IPS-20b (cell line): Measurements from ENCODE around the gene ACSS1.

ENCODE experiments used
- H3K27ac ChIP-seq: one replicate; pipeline ENCODE4 v1.5.1; 2013; ENCODE audit warnings: low read length
- H3K27me3 ChIP-seq: 2 replicates; pipeline ENCODE4 v1.6.1; 2013; ENCODE audit warnings: mild to moderate bottlenecking, low read length, inconsistent platforms; ENCODE audit not compliant: insufficient read depth
- H3K36me3 ChIP-seq: 2 replicates; pipeline ENCODE4 v1.6.1; 2013; ENCODE audit warnings: low read depth, mild to moderate bottlenecking, inconsistent platforms, low read length, moderate library complexity; ENCODE audit not compliant: insufficient read depth
- H3K4me1 ChIP-seq: 2 replicates; pipeline ENCODE4 v1.6.1; 2013; ENCODE audit warnings: mild to moderate bottlenecking, control low read depth, inconsistent platforms, low read length, moderate library complexity; ENCODE audit not compliant: insufficient read depth
- H3K4me3 ChIP-seq: 2 replicates; pipeline ENCODE4 v1.5.1; 2013; ENCODE audit warnings: mild to moderate bottlenecking, low read length, inconsistent platforms
- H3K9ac ChIP-seq: 2 replicates; pipeline ENCODE4 v1.6.1; 2013; ENCODE audit warnings: low read depth, mild to moderate bottlenecking, inconsistent platforms, low read length, moderate library complexity
- H3K9me3 ChIP-seq: 2 replicates; pipeline ENCODE4 v1.6.1; 2013; ENCODE audit warnings: mild to moderate bottlenecking, low read depth, low read length, inconsistent platforms; ENCODE audit not compliant: insufficient read depth

ACSS1 gene

DNA sequence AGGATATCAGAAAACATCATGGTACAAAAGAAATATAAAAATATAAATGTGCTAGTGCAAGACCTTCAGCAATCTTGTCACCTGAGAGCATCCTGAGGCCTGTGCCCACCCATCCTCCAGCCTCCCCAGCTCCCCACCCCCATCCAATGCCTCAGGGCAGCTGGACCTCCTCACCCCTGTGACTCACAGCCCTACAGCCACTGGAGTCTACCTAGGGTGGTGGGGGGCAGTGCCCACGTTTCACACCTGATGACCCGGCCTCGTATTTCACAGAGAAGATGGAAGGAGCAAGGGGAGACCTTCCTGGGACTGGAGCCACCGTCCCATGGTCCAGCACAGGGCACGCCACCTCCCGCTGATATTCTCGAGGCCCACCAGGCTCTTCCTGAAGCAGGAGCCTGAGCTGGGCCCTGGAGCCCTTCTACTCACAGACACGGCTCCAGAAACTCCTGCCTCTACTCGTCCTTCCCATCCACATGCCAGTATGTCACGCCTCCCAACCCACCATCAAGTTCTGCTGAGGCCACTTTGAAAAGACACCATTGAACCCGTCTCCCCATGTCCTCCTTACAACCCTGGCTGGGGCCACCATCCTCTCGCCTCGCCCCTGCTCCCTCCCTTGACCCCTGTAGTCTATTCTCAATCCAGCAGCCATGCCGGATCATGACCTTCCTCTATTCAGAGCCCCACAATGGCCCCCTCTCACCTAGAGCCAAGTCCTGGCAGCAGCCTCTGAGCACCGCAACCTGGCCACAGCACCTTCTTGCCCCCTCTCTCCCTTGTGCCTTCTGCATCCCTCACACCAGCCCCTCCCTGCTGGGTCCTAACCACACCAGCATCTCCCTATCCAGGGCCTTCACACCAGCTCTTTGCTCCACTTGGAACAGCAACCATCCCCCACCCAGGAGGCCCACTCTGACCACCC is 78.6 kb downstream of the ACSS1 start:
- H3K9me3 ChIP-seq = peaks cover 17% of the 10 kb centered on the region; the same call in 1 of the 2 replicates
- H3K4me1 ChIP-seq = no peaks in the 10 kb centered on the region
- H3K27me3 ChIP-seq = no peaks in the 10 kb centered on the region
- H3K4me3 ChIP-seq = no peak overlapping the region
- peaks cover 58% of the 10 kb centered on the region for H3K36me3 ChIP-seq
- no peak overlapping the region for H3K9ac ChIP-seq
- H3K27ac ChIP-seq = no peak overlapping the region

DNA sequence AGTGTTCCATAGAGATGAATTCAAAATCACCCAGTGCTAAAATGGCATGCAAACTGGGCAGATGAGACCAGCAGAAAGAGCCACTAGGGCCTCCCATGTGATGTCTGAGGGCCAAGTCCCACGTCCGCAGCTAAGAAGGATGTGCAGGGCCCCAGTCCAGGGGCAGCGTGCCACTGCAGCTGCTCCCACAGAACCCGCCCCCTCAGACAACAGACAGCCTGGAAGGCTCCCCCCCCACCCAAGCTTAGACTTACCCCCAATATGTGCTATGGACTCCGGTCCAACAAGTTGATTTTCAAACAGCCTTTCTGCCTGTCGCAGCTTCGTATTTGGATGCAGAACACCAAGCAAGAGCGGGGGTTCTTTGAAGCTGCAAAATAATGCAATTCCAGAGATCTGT is 79.4 kb downstream of the ACSS1 start:
- Histone ChIP-seq H3K9me3 (peaks cover 17% of the 10 kb centered on the region; the same call in 1 of the 2 replicates), H3K9ac (no peak overlapping the region), H3K4me3 (no peak overlapping the region), H3K27me3 (no peaks in the 10 kb centered on the region), H3K4me1 (no peaks in the 10 kb centered on the region), H3K36me3 (peaks cover 59% of the 10 kb centered on the region), H3K27ac (no peak overlapping the region)

- Histone ChIP-seq H3K27me3 (no peaks in the 10 kb centered on the region), H3K9me3 (peaks cover 17% of the 10 kb centered on the region; the same call in 1 of the 2 replicates), H3K4me1 (no peaks in the 10 kb centered on the region), H3K27ac (no peak overlapping the region), H3K36me3 (peaks cover 60% of the 10 kb centered on the region), H3K4me3 (no peak overlapping the region), H3K9ac (no peak overlapping the region)
Measured at GRCh38 chr20:24977797-24978196, 80.1 kb downstream of the ACSS1 start.

GRCh38 chr20:24977336-24977735 is 80.6 kb downstream of the ACSS1 start:
- Histone ChIP-seq H3K27ac (no peak overlapping the region), H3K9ac (no peak overlapping the region), H3K4me1 (no peaks in the 10 kb centered on the region), H3K36me3 (peaks cover 63% of the 10 kb centered on the region), H3K9me3 (peaks cover 17% of the 10 kb centered on the region; the same call in 1 of the 2 replicates), H3K4me3 (no peak overlapping the region), H3K27me3 (no peaks in the 10 kb centered on the region)

GRCh38 chr20:24972341-24972740 is 85.6 kb downstream of the ACSS1 start:
- Histone ChIP-seq H3K4me3 (no peak overlapping the region), H3K9ac (no peak overlapping the region), H3K4me1 (no peaks in the 10 kb centered on the region), H3K27ac (no peak overlapping the region), H3K27me3 (no peaks in the 10 kb centered on the region), H3K36me3 (peaks cover 65% of the 10 kb centered on the region), H3K9me3 (peaks cover 12% of the 10 kb centered on the region; the same call in 1 of the 2 replicates)

- Histone ChIP-seq H3K4me3 (no peak overlapping the region), H3K36me3 (peaks cover 60% of the 10 kb centered on the region), H3K9ac (no peak overlapping the region), H3K27ac (no peak overlapping the region), H3K27me3 (no peaks in the 10 kb centered on the region), H3K4me1 (no peaks in the 10 kb centered on the region), H3K9me3 (peaks cover 7% of the 10 kb centered on the region; the same call in 1 of the 2 replicates)
Measured at GRCh38 chr20:24971376-24972101, 86.4 kb downstream of the ACSS1 start.

- H3K9me3 ChIP-seq = no peaks in the 10 kb centered on the region
- H3K9ac ChIP-seq = no peak overlapping the region
- H3K4me3 ChIP-seq = no peak overlapping the region
- no peaks in the 10 kb centered on the region for H3K4me1 ChIP-seq
- no peak overlapping the region for H3K27ac ChIP-seq
- no peaks in the 10 kb centered on the region for H3K27me3 ChIP-seq
- H3K36me3 ChIP-seq = peaks cover 60% of the 10 kb centered on the region
Measured at GRCh38 chr20:24970754-24971153, 87.2 kb downstream of the ACSS1 start.

GRCh38 chr20:24970030-24970553 is 87.8 kb downstream of the ACSS1 start:
- Histone ChIP-seq H3K4me1 (no peaks in the 10 kb centered on the region), H3K9ac (no peak overlapping the region), H3K27ac (no peak overlapping the region), H3K27me3 (no peaks in the 10 kb centered on the region), H3K4me3 (no peak overlapping the region), H3K36me3 (peaks cover 66% of the 10 kb centered on the region), H3K9me3 (no peaks in the 10 kb centered on the region)

GRCh38 chr20:24969186-24970029 is 88.5 kb downstream of the ACSS1 start:
- no peak overlapping the region for H3K27ac ChIP-seq
- H3K36me3 ChIP-seq = peaks cover 69% of the 10 kb centered on the region
- H3K9ac ChIP-seq = no peak overlapping the region
- no peaks in the 10 kb centered on the region for H3K9me3 ChIP-seq
- no peaks in the 10 kb centered on the region for H3K4me1 ChIP-seq
- H3K27me3 ChIP-seq = no peaks in the 10 kb centered on the region
- no peak overlapping the region for H3K4me3 ChIP-seq

DNA sequence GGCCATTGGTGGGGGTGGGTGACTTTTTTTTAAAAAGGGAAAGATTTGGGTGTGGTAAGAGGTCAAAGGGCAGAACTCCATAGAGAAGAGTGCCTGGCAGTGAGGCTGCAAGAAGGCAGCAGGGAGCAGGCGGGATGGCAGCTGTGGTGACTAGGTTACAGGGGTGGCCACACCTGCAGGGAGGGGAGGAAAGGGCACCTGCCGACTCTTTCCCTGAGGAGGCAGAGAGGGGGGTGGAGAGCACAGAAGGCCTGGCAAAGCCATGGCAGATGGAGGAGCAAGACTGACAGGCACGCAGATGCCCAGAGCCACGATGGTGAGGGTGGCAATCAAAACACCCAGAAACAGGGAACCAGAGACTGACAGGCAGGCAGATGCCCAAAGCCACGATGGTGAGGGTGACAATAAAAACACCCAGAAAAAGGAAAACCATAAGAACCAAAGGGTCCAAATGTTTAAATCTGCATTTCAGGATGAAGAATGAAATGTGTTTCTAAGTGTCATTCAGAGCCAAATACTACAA is 89.6 kb downstream of the ACSS1 start:
- Histone ChIP-seq H3K4me1 (no peaks in the 10 kb centered on the region), H3K27me3 (no peaks in the 10 kb centered on the region), H3K4me3 (no peak overlapping the region), H3K36me3 (peaks cover 77% of the 10 kb centered on the region), H3K9ac (no peak overlapping the region), H3K27ac (no peak overlapping the region), H3K9me3 (no peaks in the 10 kb centered on the region)
